HG03108 (cell line): ENCODE results near the gene UBE2M.
"Not testable (repeated sequence)": the region's sequence is repeated elsewhere in the genome, so short reads cannot be mapped to it uniquely, and the experiment has no call there.

Experiments used
- ATAC-seq: cut with Tn5 transposase; IDR thresholded peaks from one replicate; pipeline ENCODE4 v1.9.1; 2021; ENCODE audit warnings: moderate library complexity; ENCODE audit not compliant: unreplicated experiment

UBE2M gene

GRCh38 chr19:58542641-58543372 lies 15.6 kb downstream of the UBE2M start:
- ATAC-seq: not testable (repeated sequence)

GRCh38 chr19:58539169-58539559 lies 19.2 kb downstream of the UBE2M start:
- ATAC-seq: not testable (repeated sequence)

- ATAC-seq: no peak
These were observed 19.9 kb downstream of the UBE2M start for GRCh38 chr19:58538257-58539168.

GRCh38 chr19:58536852-58537798 lies 21.3 kb downstream of the UBE2M start:
- no peak for ATAC-seq

- ATAC-seq: no peak
These were observed 22.6 kb downstream of the UBE2M start for GRCh38 chr19:58535857-58536256.

DNA sequence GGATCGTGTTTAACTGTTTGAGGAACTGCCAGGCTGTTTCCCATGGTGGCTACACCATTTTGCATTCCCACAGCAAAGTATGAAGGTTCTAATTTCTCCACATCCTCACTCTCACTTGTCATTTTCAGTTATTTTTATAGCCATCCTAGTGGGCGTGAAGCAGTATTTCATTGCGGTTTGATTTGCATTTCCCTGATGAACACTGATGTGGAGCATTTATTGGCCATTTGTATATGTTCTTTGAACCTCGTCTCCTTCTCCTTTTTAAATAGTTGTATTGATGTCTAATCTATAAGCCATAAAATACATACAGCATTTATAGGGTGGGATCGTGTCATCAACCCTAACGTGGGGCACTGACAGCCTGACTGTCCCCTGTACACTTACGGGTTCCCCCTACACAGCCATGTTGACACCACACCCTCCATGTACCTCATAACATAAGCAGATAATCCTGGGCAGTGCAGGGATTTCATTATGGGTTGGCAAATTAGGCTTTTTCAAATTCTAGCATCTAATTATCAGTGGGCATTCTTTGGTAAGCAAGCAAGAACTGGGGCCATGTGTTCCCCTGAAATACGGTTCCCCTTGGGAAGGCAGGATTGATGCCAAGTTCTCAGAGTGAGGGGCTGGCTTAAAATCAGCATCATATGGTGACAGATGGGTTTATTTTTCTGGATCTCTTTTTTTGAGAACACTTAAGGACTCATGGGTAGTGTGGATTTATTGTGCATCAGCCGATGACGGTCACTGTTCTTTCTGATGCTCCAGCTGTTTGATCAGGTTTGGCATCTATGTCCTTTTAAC lies 27.2 kb downstream of the UBE2M start:
- no peak for ATAC-seq

DNA sequence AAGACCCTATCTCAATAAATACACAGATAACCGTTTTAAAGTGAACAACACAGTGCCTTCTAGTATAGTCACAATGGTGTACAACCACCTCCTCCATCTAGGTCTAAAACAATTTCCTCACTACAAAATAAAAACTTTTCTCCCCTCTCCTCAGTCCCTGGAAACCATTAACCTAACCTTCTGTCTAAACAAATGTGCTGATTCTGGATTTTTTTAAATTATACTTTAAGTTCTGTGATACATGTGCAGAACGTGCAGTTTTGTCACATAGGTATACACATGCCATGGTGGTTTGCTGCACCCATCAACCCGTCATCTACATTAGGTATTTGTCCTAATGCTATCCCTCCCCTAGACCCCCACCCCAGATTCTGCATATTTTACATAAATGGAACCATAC lies 29.0 kb downstream of the UBE2M start:
- no peak for ATAC-seq

DNA sequence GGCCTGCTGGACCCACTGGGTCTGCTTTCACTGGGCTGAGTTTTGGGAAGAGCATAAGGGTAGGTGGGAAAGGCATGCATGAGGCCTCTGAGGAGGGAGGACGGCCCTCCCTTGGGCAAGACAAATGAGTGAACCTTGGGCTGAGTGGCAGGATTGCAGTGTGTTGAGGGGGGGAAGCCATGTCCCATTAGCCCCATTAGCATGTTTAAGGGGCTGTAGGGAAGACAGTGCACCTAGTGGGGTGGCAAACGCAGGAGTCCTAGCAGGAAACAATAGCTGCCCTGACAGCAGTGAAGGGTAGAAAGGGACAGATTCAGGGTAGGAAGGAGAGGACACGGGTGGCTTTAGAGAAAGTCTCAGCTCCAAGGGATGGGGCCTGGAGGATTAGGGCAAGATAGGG lies 35.7 kb downstream of the UBE2M start:
- ATAC-seq: no peak

DNA sequence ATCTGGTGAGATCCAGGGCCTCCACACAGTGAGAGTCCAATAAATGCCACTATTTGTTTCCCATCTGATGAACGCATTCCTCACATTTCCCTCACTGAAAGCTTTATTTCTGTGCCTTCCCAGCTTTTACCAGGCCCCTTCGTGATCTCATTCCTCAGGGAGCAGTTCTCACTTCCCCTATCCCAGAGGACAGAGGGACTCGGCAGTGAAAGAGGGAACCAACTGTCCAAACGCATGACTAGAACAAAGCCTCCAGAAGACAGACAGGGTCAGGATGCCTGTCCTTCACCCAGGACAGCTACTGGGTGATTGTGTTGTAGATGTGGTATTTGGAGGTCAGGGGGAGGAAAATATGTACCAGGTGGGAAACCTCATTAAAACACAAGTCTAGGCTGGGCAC lies 36.8 kb downstream of the UBE2M start:
- no peak for ATAC-seq

DNA sequence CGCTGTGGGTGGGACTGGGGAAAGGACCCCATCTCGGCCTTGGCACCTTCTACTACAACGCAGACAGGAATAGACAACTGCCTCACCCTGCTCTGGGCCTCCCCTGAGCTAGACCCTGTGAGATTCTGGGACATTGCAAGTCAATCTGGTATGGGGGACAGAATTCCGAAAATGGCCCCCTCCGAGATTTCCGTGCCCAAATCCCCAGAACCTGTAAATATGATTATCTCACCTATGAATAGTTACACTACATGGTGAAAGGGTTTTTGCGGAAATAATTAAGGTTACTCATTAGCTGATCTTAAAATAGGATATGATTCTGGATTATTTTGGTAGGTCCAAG lies 38.2 kb downstream of the UBE2M start:
- ATAC-seq: no peak

- ATAC-seq: peak; percentile 80
These were observed 38.8 kb downstream of the UBE2M start, which contains the start of gene ZBTB45 for GRCh38 chr19:58519355-58520256. Gene ZBTB45, minus strand, starts transcription at chr19:58519810. Its CDS starts 2,137 bp downstream, at chr19:58517673.

- peak; percentile 5 for ATAC-seq
These were observed 39.4 kb downstream of the UBE2M start for GRCh38 chr19:58519087-58519354.

DNA sequence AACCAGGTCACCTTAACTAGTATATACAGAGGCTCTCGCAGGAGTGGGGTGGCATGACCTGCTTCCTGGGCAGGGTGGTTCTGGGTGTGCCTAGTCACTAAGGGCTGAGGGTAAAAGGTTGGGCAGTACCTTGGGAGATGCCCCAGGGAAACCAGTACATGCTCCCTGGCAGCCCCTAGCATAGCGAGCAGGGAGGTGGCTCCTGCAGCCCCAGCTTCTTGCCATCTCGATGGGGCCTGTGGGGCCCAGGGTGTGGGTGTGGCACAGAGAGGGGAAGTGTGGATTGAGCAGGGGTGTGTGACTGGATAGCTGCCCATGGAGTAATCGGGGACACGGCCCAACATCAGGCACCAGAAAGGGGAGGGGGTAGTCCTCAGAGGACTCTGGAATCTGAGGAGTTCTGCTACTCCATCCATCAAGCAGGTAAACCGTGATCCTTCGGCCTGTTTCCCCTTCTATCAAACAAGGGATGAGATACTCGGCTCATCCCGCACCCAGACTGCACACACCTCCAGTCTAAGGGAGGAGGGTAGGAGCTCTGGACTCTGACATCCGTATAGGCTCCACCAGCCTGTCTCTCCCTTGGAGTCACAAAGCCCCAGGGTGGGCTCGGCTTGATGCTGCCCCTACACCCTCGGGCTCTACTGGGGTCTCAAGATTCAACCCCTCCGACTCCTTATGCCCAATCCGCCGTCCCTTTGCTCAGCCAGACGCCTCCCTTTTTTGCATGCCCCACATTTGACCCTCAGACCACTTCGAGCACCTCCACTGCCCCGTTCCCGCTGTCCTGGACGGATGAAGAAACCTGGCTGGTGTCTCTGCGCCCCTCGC lies 39.9 kb downstream of the UBE2M start:
- no peak for ATAC-seq

GRCh38 chr19:58516964-58517833 lies 41.2 kb downstream of the UBE2M start:
- no peak for ATAC-seq

DNA sequence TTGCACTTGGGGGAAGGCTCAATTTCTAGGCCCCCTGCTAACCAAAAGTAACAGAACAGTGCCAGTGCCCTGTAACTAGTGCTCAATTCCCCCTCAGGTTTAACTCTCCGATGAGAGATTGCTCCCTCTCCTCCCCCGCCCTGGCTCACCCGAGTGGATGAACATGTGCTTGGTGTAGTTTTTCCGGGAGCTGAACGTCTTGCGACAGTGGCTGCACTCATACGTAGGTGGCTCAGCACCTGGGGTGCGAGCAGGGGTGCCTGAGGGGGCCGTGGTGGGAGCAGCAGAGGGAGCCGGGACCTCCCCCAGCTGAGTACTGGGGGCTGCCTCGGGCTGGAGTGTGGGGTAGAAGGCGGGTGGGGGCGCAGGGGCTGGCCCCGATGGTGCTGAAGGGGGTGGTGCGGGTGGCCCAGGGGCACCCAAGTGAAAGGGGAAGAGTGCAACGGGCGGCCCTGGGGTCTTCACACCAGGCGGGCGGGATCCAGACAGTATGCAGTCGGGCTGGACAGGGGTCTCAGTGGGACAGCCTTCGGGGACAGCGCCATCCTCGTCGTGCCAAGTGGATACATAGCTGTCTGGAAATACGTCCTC lies 42.1 kb downstream of the UBE2M start:
- no peak for ATAC-seq

GRCh38 chr19:58515259-58515658 lies 43.2 kb downstream of the UBE2M start:
- ATAC-seq: no peak

GRCh38 chr19:58514564-58515022 lies 43.8 kb downstream of the UBE2M start:
- ATAC-seq: no peak
